Renal pelvis (tissue), 4 donors: ENCODE data around the gene WWC1. TPM values are rescaled to one million over a fixed set of nuclear protein-coding genes. Genes with fewer than 3 reads are reported as not detected.

Experiments used
- DNase-seq: peaks from one replicate; pipeline ENCODE4 v3.0.0-alpha.2; 2013
- polyA plus RNA-seq, 3 donors: library from polyadenylated mRNA; unstranded; fragments of 120-200 nt; gene quantifications; one replicate each; pipeline ENCODE4 v1.2.1, GENCODE V29; 2013; ENCODE audit not compliant: insufficient read length in 3 of 3

Gene WWC1
- polyA plus RNA-seq, 3 donors: 75.6 to 99.8 (median 77.3) TPM

- no peak for DNase-seq
These were observed 68.5 kb downstream of the WWC1 start for GRCh38 chr5:168359820-168360460.

DNA sequence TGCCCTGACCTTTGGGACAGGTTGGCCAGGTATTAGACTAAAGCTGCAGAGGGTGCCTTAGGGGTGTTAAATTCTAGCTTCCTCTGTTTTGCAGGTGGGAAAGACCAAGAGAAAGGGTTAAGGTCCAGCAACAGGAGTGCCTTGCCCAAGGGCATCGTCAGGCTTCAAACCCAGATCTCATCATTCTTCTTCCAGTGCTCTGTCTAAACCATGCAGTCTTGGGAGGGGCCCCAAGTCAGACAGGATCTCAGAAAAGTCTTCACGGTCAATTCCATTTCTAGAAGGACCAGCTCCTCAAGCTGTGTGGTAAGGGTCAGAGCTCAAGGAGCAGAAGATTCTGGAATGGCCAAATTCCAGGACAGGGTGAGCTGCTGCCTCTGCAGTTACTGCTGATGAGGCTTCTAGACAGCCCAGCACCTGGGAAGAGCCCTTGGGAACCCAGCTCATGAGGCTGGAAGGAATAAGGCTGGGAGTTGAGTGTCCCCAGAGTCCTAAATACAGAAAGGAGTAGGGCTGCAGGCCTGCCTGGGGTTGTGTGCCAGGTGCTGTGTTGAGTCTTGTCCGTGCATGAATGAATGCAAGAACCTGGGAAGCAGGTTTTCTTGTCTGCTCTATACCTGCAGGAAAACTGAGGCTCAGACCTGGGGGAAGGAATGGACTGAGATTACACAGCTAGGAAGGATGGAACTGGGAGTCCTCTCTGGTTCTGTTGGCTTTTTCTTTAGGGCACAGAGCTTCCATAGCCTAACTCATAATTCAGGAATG is 69.3 kb downstream of the WWC1 start:
- no peak for DNase-seq

DNA sequence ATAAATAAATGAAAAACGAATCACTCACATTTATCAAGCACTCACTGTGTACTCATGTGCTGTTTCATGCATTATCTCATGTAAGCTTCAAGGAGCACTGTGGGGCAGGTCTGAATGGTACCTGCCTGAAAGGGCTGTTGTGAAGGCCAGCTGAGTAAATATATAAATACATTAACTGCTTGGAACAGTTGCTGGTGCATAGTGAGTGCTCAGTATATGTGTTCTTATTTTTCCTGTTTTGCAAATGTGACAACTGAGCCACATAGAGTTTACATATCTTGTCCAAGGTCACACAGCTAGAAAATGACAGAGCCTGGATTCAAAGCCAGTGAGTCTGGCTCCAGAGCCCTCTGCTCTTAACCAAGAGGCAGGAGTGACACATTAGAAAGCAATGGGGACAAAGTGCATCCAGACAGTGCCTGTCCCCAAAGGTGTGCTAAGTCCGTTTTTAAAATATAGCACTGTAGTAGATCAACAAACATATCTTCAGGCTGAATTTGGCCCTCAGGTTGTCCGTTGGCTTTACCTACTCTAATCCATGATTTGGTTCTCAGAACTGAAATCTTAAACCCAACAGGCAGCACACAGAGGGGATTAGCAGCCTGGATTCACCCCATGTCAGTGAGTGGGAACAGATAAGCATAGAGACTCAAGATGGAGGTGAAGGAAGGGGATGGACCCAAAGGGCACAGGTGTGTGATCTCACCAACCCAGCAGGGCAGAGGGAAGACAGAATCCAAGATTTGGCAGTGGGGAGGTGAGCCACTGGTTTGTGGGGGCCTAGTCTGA is 70.8 kb downstream of the WWC1 start:
- DNase-seq: no peak

GRCh38 chr5:168364151-168364661 is 72.8 kb downstream of the WWC1 start:
- DNase-seq: no peak

GRCh38 chr5:168364750-168365550 is 73.5 kb downstream of the WWC1 start:
- DNase-seq: no peak

- DNase-seq: no peak
These were observed 74.2 kb downstream of the WWC1 start for GRCh38 chr5:168365581-168366081.

DNA sequence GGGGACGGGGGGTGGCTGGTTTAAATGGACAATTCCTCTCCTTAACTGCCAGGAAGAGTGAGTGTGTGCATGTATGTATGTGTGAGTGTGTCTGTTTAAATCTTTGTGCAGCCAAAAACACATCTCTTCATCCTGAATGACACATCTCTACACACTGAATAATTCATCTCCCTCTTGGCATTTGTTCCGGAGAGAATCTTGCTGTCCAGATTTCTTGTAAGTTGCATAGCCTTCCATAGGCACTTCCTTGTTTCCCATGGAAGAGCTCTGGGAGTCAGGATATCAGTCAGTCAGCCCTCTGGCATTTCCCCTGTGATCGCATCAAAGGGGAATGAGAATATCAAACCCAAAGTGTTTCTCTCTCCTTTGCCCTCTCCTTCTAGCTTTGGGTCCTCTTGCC is 74.7 kb downstream of the WWC1 start:
- no peak for DNase-seq

- DNase-seq: no peak
These were observed 77.4 kb downstream of the WWC1 start for GRCh38 chr5:168368854-168369253.

DNA sequence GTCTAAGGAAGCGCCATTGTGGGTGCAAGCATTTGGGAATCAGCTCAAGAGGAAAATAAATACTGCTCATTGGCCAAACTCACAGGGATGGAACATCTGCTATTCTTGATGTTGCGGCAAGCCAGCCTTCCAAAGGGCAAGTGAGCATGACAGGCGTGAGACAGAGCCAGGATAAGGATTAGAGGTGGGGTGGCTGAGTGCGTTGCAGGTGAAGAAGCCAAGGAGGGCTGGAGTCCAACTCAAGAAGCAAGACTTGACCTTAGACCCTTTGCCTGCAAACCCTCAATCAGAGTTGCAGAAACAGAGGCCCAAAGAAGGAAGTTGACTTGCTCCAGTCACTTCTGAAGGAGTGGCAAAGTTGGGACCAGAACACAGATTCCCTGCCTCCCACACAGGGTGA is 79.4 kb downstream of the WWC1 start:
- DNase-seq: no peak

DNA sequence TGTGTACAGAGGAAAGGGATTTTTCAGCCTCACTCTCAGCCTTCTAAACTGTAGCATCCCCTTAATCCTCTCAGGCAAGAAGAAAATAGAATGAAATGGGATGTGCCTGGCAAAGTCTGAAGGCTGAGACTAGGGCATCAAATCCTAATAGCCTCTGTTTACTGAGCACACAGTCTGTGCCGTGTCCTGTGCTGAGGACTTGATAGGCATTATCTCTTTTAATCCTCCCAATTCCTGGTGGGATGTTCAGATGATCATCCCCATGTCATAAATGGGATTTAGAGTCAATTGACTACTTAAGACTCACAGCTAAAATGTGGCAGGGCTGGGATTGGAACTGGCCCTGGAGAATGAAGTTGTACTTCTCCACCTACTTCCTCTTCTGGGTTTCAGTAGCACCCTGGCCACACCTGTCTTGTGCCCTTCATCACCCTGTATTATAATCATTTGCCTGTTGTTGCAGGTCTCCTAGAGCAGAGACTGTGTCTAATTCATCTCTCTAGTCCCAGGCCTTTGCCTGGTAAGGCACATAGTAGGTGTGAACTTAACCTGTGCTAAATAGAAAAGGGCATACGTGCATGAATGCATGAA is 81.0 kb downstream of the WWC1 start:
- no peak for DNase-seq

- no peak for DNase-seq
These were observed 83.1 kb downstream of the WWC1 start for GRCh38 chr5:168374532-168374931.

GRCh38 chr5:168375214-168375613 is 83.8 kb downstream of the WWC1 start:
- no peak for DNase-seq

DNA sequence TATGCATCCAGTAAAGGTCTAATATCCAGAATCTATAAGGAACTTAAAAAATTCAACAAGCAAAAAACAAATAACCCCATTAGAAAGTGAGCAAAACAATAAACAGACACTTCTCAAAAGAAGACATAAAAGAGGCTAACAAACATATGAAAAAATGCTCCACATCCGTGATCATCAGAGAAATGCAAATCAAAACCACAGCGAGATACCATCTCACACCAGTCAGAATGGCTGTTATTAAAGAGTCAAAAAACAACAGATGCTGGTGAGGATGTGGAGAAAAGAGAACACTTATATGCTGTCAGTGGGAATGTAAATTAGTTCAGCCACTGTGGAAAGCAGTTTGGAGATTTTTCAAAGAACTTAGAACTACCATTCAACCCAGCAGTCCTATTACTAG is 86.1 kb downstream of the WWC1 start:
- no peak for DNase-seq

- no peak for DNase-seq
These were observed 87.3 kb downstream of the WWC1 start for GRCh38 chr5:168378741-168379140.

GRCh38 chr5:168382421-168382820 is 91.0 kb downstream of the WWC1 start:
- DNase-seq: no peak

GRCh38 chr5:168390491-168390890 is 99.0 kb downstream of the WWC1 start:
- no peak for DNase-seq

- no peak for DNase-seq
These were observed 102.3 kb downstream of the WWC1 start for GRCh38 chr5:168393773-168394172.

- no peak for DNase-seq
These were observed 109.2 kb downstream of the WWC1 start for GRCh38 chr5:168400429-168401220.

DNA sequence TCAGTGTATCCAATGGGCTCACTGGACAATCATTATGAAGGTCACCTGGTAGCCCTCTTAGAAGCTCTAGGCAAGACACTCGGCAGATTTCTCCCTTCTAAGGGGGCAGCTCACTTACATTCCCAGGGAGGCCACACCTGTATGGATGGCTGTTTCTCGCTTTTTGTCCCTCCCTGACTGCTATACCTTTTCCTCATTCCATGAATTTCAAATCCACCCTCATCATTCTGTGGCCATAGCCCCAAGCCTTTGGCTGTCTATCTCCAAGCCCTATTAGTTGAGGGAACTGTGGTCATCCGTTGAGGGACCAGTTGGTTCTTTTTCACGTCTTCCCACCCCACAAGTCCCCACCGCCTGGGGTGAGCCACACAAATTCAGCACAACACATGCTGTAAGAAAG is 109.8 kb downstream of the WWC1 start:
- no peak for DNase-seq

DNA sequence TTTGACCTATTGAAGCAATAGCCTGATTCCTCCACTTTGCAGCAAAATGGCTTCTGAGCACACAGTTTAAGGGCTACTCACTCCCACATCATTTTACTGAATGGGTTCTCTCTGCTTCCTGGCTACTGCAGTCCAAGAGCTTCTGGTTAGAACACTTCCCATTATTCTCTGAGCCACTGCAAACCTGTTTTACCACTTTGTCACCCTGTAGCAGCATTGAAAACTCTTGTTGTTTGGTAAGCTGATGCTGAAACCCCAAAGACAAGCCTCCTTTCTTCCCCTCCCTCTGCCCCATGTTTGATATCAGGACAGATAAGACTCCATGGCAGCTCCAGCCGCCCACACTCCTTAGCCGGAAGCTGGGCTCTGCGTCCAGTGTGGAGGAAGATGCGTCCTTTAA is 110.4 kb downstream of the WWC1 start:
- DNase-seq: peak; percentile 42
